Epithelial cell of umbilical artery (primary cell): ENCODE data around the gene DBF4. TPM values are rescaled to one million over a fixed set of nuclear protein-coding genes. Genes with fewer than 3 reads are reported as not detected.

ENCODE experiments used
- total RNA-seq: library from RNA; depleted of rRNA; stranded (reverse); fragments of >200 nt; gene quantifications from 2 replicates; pipeline ENCODE4 v1.2.3, GENCODE V29; 2014

The DBF4 gene
- total RNA-seq = 27.6 and 38.6 TPM in 2 replicates

GRCh38 chr7:87876040-87876868, at the start of gene DBF4, which contains the start of gene SLC25A40:
Gene DBF4, plus strand, starts transcription at chr7:87876493. Its CDS starts 240 bp downstream, at chr7:87876733.
Gene SLC25A40, minus strand, starts transcription at chr7:87876360. Its CDS starts 17,633 bp downstream, at chr7:87858727.

DNA sequence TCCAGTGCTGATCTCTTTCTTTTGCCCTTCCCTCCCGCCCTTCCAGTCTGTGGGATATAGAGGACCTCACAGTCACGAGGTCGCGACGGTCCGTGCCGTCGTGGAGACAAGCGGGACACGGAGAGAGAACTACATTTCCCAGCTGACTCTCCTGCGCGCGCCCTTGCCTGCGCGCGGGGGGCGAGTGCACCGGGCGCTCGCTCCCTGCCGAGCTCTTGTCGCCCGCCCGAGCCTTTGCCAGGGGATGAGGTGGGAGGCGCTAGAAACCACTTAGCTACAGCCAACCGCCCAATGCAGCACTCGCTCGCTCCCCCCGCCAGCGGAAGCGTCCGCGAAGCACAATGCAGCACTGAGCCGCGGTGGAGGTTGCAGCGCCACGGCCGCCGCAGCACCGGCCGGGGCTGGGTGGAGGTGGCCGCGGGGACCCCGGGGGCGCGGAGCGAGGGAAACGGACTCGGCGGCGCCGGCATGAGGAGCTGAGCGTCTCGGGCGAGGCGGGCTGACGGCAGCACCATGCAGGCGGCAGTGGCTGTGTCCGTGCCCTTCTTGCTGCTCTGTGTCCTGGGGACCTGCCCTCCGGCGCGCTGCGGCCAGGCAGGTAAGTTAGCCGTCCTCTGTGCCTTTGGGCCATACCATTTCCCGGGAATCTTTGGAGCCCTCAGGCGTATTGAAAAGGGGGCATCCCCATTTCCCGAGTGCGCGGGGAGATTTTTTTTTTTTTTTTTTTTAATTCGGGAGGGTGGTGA, 57.8 kb downstream of the DBF4 start, which contains the start of gene ADAM22:
ADAM22 (plus strand) TSS at position 299 of the 746 bp plus-strand sequence; CDS start at position 514, 215 bp downstream.

Other genes with a start within 250 kb of the DBF4 start
- gene RUNDC3B, start 248.1 kb upstream of the DBF4 start, total RNA-seq = 0.97 and 3.6 TPM in 2 replicates
- gene SLC25A40, start 133 bp upstream of the DBF4 start, total RNA-seq = 10.4 and 12.5 TPM in 2 replicates
- 0.32 and 0.76 TPM in 2 replicates for gene ADAM22, start 57.8 kb downstream of the DBF4 start, total RNA-seq